Loucy (cell line): ENCODE measurements around the gene CELA3B.
"Not testable (repeated sequence)": the region's sequence is repeated elsewhere in the genome, so short reads cannot be mapped to it uniquely, and the experiment has no call there.

Experiments
- EZH2phosphoT487 ChIP-seq: fragments of 200-600 bp; IDR thresholded peaks from 2 replicates; pipeline ENCODE4 v1.6.1; 2018; ENCODE audit warnings: antibody characterized with exemption, mild to moderate bottlenecking, moderate library complexity, borderline replicate concordance
- TF ChIP-seq, protein P1 (sequence below): fragments of 200-600 bp; sonication (generic); conservative IDR thresholded peaks from 2 replicates; pipeline ENCODE4 v1.5.1; 2014; ENCODE audit warnings: mild to moderate bottlenecking, antibody characterized with exemption, low read length

DNA sequence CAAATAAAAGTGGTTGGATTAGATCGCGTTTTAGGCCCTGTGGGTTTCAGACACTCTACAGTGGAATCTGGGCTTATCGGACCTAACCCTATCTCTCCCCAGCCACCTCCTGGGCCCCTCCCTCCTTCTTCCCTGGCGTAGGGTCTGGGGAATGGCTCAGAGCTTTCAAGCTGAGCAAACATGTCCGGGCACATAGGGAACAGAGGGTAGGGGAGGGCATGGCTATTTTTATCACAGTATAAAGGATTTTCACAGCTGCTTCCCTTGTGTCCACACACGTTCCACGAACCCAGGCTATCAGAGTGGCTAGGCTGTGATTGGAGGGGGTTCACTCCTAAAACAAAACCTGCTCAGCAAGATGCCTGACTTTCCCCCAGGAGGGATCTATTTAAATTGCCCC lies 22.8 kb downstream of the CELA3B start:
- not testable (repeated sequence) for TF ChIP-seq EZH2phosphoT487
- TF ChIP-seq, protein P1, sequence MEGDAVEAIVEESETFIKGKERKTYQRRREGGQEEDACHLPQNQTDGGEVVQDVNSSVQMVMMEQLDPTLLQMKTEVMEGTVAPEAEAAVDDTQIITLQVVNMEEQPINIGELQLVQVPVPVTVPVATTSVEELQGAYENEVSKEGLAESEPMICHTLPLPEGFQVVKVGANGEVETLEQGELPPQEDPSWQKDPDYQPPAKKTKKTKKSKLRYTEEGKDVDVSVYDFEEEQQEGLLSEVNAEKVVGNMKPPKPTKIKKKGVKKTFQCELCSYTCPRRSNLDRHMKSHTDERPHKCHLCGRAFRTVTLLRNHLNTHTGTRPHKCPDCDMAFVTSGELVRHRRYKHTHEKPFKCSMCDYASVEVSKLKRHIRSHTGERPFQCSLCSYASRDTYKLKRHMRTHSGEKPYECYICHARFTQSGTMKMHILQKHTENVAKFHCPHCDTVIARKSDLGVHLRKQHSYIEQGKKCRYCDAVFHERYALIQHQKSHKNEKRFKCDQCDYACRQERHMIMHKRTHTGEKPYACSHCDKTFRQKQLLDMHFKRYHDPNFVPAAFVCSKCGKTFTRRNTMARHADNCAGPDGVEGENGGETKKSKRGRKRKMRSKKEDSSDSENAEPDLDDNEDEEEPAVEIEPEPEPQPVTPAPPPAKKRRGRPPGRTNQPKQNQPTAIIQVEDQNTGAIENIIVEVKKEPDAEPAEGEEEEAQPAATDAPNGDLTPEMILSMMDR: not testable (repeated sequence)
